ENCODE measurements around the gene LRRC27. TPM values are rescaled to one million over a fixed set of nuclear protein-coding genes. Genes with fewer than 3 reads are reported as not detected.
"Not testable (repeated sequence)": the region's sequence is repeated elsewhere in the genome, so short reads cannot be mapped to it uniquely, and the experiment has no call there.

LRRC27 gene
- total RNA-seq, 1 donor from 2014 or later, result 12.4 TPM

GRCh38 chr10:132310701-132311337 is 21.2 kb upstream of the LRRC27 start:
- intact Hi-C loops (cut with DNase I), result no loop called here
- DNase-seq (ENCODE audit: low spot score) (peak; percentile 51), ATAC-seq (no peak)

- DNase-seq (ENCODE audit: low spot score) (peak; percentile 45), ATAC-seq (no peak)
- intact Hi-C loops (cut with DNase I), result no loop called here
These were observed 20.6 kb upstream of the LRRC27 start for GRCh38 chr10:132311338-132311939.

- ATAC-seq (no peak), DNase-seq (ENCODE audit: low spot score) (peak; percentile 36)
- intact Hi-C loops (cut with DNase I), result no loop called here
These were observed 18.7 kb upstream of the LRRC27 start for GRCh38 chr10:132313305-132313704.

- no peak for DNase-seq (ENCODE audit: low spot score)
These were observed 18.1 kb upstream of the LRRC27 start for GRCh38 chr10:132313865-132314264.

GRCh38 chr10:132314336-132314735 is 17.7 kb upstream of the LRRC27 start:
- DNase-seq (ENCODE audit: low spot score) (no peak), ATAC-seq (no peak)
- intact Hi-C loops (cut with DNase I), result no loop called here

More at GRCh38 chr10:132313865-132314264, 18.1 kb upstream of the LRRC27 start:
- intact Hi-C loops (cut with DNase I), result no loop called here
- no peak for ATAC-seq

GRCh38 chr10:132314881-132315280 is 17.1 kb upstream of the LRRC27 start:
- ATAC-seq; DNase-seq (ENCODE audit: low spot score); intact Hi-C loops (cut with DNase I): not testable (repeated sequence)

GRCh38 chr10:132316133-132316532 is 15.9 kb upstream of the LRRC27 start:
- ATAC-seq (no peak), DNase-seq (ENCODE audit: low spot score) (no peak)
- intact Hi-C loops (cut with DNase I), result no loop called here

GRCh38 chr10:132317477-132317876 is 14.5 kb upstream of the LRRC27 start:
- ATAC-seq; DNase-seq (ENCODE audit: low spot score); intact Hi-C loops (cut with DNase I): not testable (repeated sequence)

- peak; percentile 75 for ATAC-seq
- intact Hi-C loops (cut with DNase I), result no loop called here
These were observed 11.9 kb upstream of the LRRC27 start for GRCh38 chr10:132319853-132320653.

GRCh38 chr10:132320654-132321469 is 11.1 kb upstream of the LRRC27 start:
- peak; percentile 10 for ATAC-seq
- intact Hi-C loops (cut with DNase I), result no loop called here
- DNase-seq (ENCODE audit: low spot score), result peak; percentile 47

More at GRCh38 chr10:132319853-132320653, 11.9 kb upstream of the LRRC27 start:
- peak; percentile 46 for DNase-seq (ENCODE audit: low spot score)

GRCh38 chr10:132321726-132322125 is 10.3 kb upstream of the LRRC27 start:
- peak; percentile 40 for DNase-seq (ENCODE audit: low spot score)
- intact Hi-C loops (cut with DNase I), result no loop called here

GRCh38 chr10:132322586-132323048 is 9.4 kb upstream of the LRRC27 start:
- intact Hi-C loops (cut with DNase I), result no loop called here
- peak; percentile 38 for ATAC-seq
- DNase-seq (ENCODE audit: low spot score), result peak; percentile 41

More at GRCh38 chr10:132321726-132322125, 10.3 kb upstream of the LRRC27 start:
- no peak for ATAC-seq

- ATAC-seq, result no peak
- DNase-seq (ENCODE audit: low spot score), result no peak
- intact Hi-C loops (cut with DNase I), result no loop called here
These were observed 7.8 kb upstream of the LRRC27 start for GRCh38 chr10:132324186-132324585.

GRCh38 chr10:132326344-132326889 is 5.6 kb upstream of the LRRC27 start:
- intact Hi-C loops (cut with DNase I), result no loop called here
- ATAC-seq, result no peak
- peak; percentile 49 for DNase-seq (ENCODE audit: low spot score)

GRCh38 chr10:132326925-132327324 is 5.1 kb upstream of the LRRC27 start:
- ATAC-seq, result no peak
- intact Hi-C loops (cut with DNase I), result no loop called here
- DNase-seq (ENCODE audit: low spot score), result no peak

GRCh38 chr10:132328106-132328505 is 3.9 kb upstream of the LRRC27 start:
- DNase-seq (ENCODE audit: low spot score), result peak; percentile 23
- ATAC-seq, result no peak
- intact Hi-C loops (cut with DNase I), result no loop called here

GRCh38 chr10:132328738-132329137 is 3.3 kb upstream of the LRRC27 start:
- peak; percentile 55 for DNase-seq (ENCODE audit: low spot score)
- intact Hi-C loops (cut with DNase I), result no loop called here
- no peak for ATAC-seq

- intact Hi-C loops (cut with DNase I), result no loop called here
- DNase-seq (ENCODE audit: low spot score), result peak; percentile 59
These were observed 2.2 kb upstream of the LRRC27 start for GRCh38 chr10:132329565-132330485.

More at GRCh38 chr10:132329565-132330485, 2.2 kb upstream of the LRRC27 start:
- ATAC-seq, result no peak

Measured in sciatic nerve (tissue), 2 donors.